ENCODE data around the gene POU2F1.

- TF ChIP-seq CTCF (IDR thresholded peaks at IDR 0.05) (no peak), POLR2AphosphoS5 (IDR thresholded peaks at IDR 0.05) (no peak), POLR2A (IDR thresholded peaks at IDR 0.05) (no peak), EP300 (IDR thresholded peaks at IDR 0.05) (no peak)
These were observed 144.7 kb downstream of the POU2F1 start for GRCh38 chr1:167365360-167365759.

All from upper lobe of left lung (tissue), 4 donors.